Stromal cell of bone marrow (primary cell): ENCODE measurements around the gene TGM2.
A peak's percentile ranks its signal among the peaks of the same experiment; 100 is the strongest.

Source experiments
- DNase-seq: peaks from one replicate; pipeline ENCODE4 v3.0.0-alpha.2; 2012; ENCODE audit warnings: low read depth

Gene TGM2

DNA sequence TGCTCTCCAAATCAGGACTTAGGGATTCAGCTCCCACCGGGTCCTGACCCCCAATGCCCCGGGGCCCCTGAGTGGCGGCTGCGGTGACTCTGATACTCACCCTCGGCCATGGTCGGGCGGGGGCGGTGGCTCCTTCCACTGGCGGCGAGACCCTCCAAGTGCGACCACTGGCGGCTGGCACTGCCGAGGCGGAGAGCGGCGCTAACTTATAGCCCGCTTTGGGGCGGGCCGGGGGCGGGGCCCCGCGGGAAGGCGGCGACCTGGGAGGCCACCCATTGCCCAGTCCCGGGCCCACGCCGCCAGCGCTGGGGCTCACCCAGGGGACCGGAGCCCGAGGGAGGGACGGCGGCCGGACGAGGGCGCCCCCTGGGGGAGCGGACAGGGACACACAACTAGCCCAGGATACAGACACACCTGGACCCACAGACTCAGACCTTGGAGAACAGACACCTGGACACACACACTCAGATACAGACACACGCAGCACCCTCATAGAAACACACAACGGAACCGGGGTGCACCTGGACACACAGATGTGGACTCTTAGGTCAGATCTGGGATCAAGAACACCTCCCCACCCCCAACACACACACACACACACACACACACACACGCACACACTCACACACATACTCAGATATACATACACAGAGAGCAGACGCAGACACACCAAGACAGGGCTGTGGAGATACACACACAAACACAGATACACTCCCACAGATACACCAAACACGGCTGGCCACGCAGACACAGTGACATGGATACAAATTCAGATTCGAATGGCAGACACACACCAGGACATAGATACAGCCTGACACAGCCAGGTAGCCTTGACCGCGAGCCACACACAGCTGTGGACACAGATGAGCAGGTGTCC, at the start of gene TGM2:
TGM2 (minus strand) TSS at position 182 of the 877 bp plus-strand sequence; CDS start at position 110, 72 bp downstream.
- no peak for DNase-seq

GRCh38 chr20:38214256-38215193, 49.5 kb upstream of the TGM2 start:
- no peak for DNase-seq

DNA sequence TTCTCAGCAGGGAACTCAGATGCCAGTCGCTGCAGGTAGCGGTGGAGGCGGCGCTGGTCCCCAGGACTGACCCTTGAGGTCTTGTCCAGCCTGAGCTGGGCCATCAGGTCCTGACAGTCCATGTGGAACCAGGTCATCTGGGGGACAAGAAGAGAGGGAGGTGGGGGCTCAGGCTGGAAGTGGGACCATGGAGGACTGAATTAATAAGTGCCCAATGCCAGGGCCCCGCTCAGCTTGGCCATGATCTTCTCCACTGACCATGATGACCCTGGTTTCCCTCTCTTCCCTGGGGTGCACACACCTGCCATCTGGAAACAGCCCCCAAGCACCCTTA, 48.5 kb upstream of the TGM2 start:
- DNase-seq: no peak

- no peak for DNase-seq
These were observed 47.9 kb upstream of the TGM2 start for GRCh38 chr20:38212806-38213606.

- no peak for DNase-seq
These were observed 46.4 kb upstream of the TGM2 start for GRCh38 chr20:38211200-38212097.

DNA sequence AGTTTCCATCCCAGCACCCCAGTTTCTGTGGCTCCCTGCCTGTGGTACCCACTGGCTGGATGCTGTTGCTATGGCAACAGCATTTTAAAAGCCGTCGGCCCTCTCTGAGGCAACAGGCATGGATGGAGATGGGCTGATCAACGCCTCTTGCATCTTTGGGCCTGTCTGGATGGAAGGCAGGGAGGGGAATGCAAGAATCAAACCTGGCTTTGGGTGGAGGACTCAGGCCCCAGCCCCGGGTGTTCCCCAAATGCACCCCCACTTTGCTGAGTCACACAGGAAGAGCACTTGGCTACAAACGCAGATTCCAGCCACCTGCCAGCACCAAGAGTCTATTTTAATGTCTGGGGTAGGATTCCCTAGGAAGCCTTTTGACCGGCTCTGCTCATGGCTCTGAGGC, 45.7 kb upstream of the TGM2 start:
- no peak for DNase-seq

- peak; percentile 14 for DNase-seq
These were observed 44.8 kb upstream of the TGM2 start for GRCh38 chr20:38209736-38210405.

DNA sequence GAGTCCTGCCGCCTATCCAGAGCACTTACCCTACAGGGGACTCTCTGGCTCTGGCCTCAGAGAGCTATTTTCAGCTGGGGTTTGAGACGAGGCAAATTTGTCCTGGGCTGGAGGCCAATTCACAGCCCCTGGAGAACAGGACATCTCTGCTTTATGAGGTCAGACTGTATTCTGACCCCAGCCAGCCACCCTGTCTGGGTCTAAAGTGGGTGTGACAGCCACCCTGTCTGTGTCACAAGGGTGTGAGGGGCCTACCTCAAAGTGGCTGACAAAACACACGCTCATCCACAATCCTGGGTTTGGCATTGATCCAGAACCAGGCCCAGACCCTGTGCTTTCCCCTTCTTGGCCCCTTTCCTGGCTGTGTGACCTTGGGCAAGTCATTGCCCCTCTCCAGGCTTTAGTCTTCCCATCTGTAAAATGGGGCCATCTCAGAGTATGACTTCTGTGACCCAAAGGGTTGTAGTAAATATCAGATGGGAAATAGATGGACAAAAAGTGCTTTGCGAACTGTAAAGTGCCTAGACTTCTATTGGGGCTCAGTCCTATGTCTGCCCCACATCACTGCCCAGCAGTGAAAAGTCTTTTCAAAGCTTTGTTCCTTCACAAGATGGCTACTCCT, 44.1 kb upstream of the TGM2 start:
- DNase-seq: no peak

DNA sequence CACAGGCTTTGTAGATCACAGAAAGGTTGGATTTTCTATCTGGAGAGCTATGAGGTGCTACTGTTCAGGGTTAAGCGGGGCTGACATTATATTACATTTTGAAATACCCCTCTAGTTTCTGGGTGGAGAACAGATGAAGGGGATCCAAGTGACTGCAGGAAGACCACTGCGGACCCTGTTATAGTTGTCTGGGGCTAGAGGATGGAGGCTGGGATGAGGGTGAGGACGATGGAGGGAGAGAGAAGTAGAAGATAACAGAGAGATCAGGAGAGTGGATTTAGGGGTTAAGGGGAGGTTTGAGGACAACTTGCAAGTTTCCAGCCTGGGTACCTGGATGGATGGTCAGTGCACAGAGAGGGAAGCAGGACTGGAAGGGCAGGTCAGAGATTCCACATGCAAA, 43.5 kb upstream of the TGM2 start:
- DNase-seq: no peak

GRCh38 chr20:38208088-38208487, 43.0 kb upstream of the TGM2 start:
- no peak for DNase-seq

DNA sequence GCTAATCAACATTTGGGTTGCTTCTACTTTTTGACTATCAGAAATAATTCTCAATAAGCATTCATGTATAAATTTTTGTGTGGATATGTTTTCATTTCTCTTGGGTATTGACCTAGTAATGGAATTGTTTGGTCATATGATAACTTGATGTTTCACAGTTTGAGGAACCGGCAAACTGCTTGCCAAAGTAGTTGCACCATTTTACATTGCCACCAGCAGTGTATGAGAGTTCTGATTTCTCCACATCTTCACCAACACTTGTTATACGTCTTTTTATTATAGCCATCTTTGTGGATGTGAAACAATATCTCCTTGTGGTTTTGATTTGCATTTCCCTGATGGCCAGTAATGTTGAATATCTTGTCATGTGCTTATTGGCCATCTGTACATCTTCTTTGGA, 42.6 kb upstream of the TGM2 start:
- no peak for DNase-seq

GRCh38 chr20:38205001-38205400, 39.9 kb upstream of the TGM2 start:
- no peak for DNase-seq

GRCh38 chr20:38203981-38204357, 38.9 kb upstream of the TGM2 start:
- DNase-seq: no peak

GRCh38 chr20:38203337-38203980, 38.4 kb upstream of the TGM2 start:
- no peak for DNase-seq

- DNase-seq: no peak
These were observed 37.9 kb upstream of the TGM2 start for GRCh38 chr20:38202982-38203293.

GRCh38 chr20:38202153-38202981, 37.3 kb upstream of the TGM2 start:
- no peak for DNase-seq

DNA sequence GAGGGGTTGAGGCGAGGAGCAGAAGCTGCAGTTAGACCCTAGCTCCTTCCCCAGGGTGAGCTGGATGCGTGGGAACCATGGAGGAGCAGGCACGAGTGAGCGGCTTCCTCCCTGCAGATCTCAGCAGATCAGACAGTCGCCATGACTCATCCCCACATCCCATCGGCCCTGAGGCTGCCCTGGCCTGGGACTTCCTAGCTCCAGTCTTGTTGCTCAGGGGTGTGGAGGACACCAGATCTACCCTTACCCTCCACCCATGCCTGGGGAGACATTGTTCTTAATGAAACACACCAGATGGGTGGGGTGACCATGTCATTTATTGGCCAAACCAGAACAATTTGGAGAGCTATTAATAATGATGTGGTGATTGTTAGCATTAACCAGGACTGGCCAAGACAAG, 36.3 kb upstream of the TGM2 start:
- peak; percentile 59 for DNase-seq

DNA sequence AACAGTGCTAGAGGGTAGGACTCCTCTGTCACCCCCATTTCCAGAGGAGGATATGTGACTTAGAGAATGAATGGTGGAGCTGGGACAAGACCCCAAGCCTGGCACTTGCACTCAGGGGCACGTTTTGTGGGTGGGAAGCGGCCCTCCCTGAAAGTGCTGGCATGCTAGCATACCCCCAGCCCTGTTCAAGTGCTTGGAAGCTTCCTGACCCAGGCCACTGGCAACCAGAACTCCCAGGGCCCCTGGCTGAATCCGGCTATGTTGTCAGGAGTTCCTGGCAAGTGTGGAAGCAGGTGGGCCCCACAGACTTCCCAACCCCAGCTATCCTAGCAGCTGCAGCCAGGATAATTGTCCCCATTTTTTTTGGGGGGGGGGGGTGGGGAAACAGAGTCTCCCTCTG, 35.6 kb upstream of the TGM2 start:
- DNase-seq: no peak
